Raji (cell line): ENCODE results near the gene RASSF8.

Experiments used
- POLR2A ChIP-seq: IDR thresholded peaks from 2 replicates; pipeline ENCODE4 v1.6.1; 2011; ENCODE audit warnings: low read depth, low read length, control low read depth; ENCODE audit not compliant: insufficient read depth

The RASSF8 gene

DNA sequence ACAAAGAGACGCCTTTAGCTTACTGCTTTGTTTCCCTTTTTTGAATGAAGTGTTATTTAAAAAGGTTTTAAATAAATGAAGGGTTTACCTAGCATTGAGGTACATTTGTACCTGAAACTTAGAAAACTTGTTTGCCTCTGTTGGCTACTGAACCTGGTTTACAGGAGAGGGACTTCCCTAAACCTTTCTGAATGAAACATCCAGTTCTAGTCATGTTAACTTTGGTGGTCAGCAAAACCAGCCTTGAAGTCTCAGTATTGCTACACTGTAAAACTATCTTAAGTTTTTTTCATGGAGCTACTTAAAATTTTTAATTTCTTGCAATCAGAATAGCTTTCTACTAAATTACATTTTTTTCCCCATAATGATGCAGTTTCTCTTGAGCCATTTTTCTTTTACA is 38.2 kb downstream of the RASSF8 start:
- TF ChIP-seq POLR2A = no peak

DNA sequence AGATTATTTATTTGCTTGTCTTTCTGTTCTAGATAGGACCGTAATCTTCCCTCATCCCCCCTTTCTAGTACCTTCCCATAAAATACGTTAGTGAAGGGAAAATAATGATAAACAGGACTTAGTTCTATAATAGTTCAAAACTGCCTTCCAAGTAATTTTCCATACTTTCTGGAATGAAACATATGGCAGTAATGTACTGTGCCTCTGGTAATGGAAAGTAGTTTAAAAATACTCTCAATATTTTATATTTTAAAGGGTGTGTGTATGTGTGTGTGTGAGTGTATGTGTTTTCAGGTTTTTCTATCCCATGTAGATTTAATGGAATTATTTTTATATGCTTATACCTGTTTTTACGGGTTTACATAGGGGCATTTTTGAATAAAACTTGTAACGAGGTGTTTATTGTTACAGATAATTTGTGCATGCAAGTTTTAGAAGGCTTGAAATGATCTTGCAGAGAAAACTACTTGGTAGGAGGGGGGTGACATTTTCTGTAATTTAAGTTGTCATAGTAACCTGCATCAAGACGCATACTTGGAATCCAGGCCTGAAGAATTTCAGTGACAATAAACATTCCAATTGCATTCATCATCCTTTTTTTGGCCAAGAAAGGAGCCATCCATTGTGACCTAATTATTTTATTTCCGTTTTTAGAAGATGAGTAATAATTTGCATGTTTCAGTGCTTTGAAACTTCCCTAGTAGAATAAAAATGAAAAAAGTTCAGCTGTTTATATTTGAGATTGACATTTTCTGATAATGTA is 38.9 kb downstream of the RASSF8 start:
- TF ChIP-seq POLR2A = no peak

DNA sequence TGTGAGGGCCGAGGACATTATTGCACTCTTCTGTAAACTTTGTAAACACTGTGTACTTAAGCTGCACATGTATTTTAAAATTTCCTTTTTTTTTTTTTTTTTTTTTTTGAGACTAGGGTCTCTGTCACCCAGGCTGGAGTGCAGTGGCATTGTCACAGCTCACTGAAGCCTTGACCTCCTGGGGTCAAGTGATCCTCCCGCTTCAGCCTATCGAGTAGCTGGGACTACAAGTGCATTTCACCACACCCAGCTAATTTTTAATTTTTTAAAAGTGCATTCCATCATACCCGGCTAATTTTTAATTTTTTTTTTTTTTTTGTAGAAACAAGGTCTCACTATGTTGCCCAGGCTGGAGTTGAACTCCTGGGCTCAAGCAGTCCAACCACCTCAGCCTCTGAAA is 42.4 kb downstream of the RASSF8 start:
- TF ChIP-seq POLR2A = no peak

DNA sequence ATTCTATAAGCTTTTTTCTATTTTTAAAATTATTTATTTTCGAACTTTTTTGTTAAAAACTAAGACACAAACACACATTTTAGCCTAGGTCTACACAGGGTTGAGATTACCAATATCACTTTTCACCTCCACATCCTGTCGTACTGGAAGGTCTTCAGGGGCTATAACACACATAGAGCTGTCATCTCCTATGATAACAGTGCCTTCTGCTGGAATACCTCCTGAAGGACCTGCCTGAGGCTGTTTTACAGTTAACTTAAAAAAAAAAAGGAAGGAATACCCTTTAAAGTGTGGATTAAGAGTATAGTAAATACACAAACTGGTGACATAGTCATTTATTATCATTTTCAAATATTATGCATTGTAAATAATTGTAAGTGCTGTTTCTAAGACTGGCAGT is 43.0 kb downstream of the RASSF8 start:
- no peak for TF ChIP-seq POLR2A

DNA sequence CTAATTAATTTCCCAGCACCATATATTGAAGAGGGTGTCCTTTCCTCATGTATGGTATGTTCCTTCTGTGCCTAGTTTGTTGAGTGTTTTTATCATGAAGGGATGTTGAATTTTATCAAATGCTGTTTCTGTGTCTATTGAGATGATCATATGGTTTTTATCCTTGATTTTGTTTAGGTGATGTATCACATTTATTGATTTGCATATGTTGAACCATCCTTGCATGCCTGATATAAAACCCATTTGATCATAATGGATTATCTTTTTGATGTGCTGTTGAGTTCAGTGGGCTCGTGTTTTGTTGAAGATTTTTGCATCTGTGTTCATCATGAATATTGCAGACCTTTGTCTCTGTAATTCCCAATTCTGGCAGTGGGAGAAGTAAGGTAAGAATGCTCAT is 44.6 kb downstream of the RASSF8 start:
- TF ChIP-seq POLR2A = no peak

DNA sequence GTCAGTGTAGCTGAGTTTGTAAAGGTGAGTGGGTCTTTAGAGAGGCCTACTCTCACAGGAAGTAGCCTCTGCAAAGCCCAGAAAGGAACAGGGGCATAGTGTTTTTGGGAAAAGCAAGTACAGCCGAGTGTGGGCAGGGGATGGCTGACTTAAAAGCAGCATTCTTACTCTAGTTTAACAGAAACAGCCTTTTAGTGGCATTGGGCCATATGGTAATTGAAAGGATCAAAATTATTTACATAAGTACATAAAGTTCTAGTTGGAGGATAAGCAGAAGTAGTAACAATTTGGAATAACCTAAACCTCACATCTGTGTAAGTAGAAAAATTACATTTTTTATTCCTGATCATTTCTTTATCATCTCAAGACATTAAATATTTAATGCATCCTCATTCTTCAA is 49.1 kb downstream of the RASSF8 start:
- TF ChIP-seq POLR2A = no peak

DNA sequence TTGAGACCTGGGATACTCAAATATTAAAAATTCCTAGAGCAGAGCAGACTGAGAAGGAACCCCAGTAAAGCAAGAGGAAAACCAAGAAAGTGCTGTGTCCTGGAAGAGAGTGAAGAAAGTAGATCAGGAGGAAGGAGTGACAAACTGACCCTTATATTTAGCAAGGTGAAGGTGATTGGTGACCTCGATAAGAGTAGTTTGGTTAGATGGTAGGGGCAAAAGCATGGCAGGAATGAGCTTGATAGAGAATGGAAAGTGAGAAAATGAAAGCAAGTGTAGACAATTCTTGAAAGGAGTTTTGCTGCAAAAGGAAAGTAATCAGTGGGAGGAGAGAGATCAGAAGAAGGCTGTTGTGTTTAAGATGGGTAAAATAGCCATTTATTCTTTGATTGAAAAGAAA is 51.1 kb downstream of the RASSF8 start:
- TF ChIP-seq POLR2A = no peak

DNA sequence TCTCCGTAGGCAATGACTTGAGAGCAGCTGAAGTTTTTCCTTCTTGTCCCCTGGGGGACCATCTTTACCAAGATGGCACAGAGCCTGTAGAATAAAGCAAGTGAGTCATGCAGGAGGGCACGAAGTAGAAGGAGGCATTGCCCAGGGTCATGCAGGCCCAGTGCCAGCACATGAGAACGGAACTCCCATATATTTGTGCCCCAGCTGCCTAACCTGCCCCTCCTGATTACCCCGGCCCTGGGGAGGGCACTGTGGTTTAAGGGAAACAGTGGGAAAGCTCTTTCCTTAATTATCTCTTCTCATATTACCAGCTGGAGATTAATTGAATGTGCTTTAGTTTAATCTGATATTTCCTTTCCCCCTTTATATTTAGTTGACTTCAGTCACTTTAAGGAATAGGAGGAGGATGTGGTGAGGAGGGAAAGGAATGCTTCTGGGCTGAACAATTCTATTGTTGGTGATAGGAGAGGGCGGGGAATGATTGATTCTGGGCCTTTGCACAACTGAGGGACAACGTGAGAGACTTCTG is 51.9 kb downstream of the RASSF8 start:
- no peak for TF ChIP-seq POLR2A

DNA sequence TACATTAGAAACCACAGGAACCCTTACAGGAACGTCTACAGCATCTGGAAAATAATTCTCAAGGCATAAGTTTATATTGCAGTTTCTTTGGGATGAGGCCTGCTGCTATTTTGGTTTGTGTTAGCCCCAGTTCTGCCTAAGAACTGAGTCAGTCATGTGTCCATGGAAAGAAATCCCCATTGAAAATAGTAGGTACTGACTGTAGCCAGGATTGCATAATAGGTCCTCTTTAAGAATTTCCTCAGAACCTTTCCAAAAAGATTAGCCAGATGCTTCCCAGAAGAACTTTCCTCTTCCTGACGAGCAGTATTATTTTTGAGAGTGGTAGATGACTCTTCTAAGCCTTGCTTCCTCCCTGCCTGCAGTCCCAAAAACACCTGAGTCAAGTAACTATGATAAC is 52.6 kb downstream of the RASSF8 start:
- TF ChIP-seq POLR2A = no peak

DNA sequence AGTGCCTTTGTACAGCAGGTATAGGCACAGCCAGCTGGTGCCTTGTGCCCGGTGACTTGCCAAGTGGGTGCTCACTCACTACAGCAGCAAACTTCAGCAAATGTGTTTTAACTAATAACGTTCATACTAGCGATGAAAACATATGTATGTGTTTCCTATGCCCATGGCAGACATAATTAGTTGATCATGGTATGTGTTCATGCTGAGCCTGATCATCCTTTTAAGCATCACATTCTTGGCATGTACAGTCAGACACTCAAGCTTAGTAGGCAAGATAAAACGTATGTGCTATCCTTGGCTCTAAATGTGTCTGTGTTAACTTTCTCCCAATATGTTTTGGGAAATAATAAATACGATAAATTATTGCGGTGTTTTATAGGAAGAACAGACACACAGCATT is 55.6 kb downstream of the RASSF8 start:
- no peak for TF ChIP-seq POLR2A

DNA sequence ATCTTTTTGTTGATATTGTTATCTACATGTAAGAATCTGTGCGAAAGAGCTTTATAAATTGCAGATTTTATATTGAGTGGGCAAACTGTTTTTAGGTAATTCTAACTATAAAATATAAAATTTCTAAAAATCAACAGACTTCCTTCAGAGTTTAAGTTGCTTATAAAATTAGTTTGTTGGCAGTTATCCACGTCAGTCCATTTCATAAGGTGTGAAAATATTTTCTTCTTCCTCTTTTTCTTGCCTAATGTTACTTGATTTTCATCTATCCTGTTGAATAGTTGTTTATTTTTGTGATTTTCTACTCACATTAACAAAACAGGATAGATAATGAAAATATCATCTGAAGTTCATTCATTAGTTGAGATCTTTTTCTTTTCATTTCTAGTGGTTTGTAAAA is 58.0 kb downstream of the RASSF8 start:
- no peak for TF ChIP-seq POLR2A

DNA sequence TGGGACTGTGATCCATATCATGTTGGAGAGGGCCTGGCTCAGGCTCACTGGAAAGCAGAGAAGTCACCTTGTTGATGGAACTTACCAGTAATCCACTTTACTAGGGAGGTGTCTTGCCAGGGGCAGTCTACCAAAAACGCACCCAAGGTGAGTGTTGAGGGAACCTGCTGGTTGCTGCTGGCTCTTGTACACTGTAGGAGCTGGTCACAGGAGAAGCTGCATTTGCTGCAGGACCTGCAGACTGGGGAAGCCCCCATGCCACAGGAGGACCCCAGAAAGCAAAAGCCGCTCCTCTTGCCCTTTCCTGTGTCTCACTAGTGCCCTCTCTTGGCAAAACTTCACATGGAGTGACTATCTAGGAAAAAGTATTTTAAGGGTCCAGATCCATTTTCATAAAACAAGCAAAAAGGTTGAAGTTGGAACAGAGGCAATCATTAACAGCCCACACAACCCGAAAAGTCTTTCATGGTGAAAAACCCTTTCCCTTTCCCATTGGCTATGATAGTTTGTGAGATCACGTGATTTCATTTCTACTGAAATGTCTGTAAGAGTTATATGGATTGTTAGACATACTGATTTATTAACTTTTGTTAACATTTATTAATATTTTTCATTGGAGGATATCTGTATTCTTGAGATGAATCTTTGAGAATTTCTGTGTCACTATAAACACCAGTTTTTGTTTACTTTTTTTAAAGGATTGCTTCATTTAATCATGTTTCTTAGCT is 59.2 kb downstream of the RASSF8 start:
- TF ChIP-seq POLR2A = no peak

DNA sequence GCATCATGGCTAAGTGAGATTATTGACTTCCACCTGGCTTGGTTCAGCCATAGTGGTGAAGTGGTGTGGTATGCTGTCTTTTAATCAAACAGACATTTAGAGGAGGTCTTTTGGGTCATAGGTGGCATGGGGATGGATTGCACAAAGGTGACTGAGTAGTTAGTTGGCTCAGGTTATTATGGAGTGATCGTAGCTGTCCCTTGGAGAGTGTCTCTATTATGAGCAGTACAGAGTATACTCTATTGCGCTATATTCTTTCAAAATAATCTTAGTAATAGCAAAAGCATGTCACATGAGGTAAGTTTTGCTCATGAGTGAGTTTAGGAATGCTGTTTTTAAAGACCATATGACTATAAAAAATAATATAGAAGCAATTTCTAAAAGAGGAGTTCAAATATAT is 60.4 kb downstream of the RASSF8 start:
- no peak for TF ChIP-seq POLR2A

DNA sequence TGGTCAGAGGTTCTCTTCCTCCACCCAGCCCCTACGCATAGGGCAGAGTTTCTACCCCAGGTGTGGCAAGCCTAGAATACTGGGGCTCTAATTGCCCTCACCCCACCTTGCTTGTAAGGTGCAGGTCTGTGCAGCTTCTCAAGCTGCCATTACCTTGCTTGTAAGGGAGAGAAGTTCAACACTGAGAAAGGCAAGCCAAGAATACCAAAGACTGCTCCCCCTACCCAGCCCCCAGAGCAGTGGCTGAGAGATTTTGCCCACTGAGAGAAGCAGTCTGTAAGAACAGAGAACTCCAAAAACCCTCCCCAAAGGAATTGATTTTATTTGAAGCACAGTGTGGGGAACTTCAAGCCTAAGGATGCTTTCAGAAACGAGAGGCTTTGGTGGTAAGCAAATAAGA is 63.1 kb downstream of the RASSF8 start:
- no peak for TF ChIP-seq POLR2A

DNA sequence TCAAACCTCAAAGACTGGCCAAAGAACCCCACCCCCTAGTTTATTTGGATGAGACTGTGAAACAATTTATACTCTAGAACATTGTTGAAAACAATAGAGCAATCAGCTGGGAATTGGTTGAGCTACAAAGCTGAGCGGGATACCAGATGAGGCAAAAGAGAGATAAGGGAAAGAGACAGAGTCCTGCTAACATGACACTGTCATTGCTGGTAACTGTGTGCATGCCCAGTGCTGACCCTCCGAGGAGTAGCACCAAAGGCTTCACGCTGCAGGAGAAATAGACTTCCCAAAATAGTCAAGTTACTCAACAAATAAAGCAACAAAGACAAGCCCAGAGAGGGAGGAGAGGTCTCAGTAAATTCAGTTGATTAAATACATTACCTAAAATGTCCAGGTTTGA is 63.6 kb downstream of the RASSF8 start:
- TF ChIP-seq POLR2A = no peak

DNA sequence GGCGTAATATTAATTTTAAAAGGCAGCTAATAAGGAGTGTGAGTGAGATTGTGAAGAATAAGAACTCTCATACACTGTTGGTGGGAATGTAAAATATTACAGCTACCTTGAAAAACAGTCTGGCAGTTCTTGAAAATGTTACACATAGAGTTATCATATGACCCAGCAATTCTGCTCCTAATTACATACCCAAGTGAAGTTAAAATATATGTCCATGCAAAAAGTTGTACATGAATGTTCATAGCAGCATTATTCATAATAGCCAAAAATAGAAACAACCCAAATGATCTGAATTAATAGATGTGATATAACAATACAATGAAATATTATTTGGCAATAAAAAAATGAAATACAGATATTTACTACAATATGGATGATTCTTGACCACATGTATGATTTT is 68.2 kb downstream of the RASSF8 start:
- TF ChIP-seq POLR2A = no peak
